HG03196 (cell line): ENCODE data around the gene PTPN6.
A peak's percentile ranks its signal among the peaks of the same experiment; 100 is the strongest.

Experiments used
- ATAC-seq: cut with Tn5 transposase; IDR thresholded peaks from one replicate; pipeline ENCODE4 v1.9.1; 2021; ENCODE audit not compliant: unreplicated experiment

The PTPN6 gene

DNA sequence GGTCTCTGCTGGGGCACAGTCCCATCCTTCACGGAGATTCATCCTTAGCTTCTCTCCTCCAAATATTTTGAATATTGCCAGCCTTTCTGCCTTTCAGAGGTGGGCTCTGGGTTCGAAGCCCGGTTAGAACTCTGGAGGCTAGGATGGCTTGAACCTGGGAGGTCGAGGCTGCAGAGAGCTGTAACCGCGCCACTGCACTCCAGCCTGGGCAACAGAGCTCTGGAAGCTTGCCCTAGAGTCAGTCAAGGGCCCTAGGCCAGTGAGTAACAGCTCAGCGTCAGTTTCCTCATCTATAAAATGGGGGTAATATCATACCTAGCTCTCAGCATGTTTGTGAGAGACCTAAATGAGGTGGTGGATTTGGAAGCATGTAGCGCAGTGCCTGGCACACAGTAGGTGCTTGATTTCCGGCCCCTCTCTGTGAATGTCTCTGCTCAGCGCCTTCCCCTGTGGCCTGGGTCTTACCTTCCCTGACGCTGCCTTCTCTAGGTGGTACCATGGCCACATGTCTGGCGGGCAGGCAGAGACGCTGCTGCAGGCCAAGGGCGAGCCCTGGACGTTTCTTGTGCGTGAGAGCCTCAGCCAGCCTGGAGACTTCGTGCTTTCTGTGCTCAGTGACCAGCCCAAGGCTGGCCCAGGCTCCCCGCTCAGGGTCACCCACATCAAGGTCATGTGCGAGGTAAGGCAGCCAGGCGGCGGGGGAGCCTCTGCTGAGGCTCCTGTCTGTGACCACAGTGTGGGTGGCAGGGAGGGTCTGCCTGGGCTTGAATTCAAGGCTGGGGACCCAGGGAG is 3.4 kb downstream of the PTPN6 start:
- no peak for ATAC-seq

DNA sequence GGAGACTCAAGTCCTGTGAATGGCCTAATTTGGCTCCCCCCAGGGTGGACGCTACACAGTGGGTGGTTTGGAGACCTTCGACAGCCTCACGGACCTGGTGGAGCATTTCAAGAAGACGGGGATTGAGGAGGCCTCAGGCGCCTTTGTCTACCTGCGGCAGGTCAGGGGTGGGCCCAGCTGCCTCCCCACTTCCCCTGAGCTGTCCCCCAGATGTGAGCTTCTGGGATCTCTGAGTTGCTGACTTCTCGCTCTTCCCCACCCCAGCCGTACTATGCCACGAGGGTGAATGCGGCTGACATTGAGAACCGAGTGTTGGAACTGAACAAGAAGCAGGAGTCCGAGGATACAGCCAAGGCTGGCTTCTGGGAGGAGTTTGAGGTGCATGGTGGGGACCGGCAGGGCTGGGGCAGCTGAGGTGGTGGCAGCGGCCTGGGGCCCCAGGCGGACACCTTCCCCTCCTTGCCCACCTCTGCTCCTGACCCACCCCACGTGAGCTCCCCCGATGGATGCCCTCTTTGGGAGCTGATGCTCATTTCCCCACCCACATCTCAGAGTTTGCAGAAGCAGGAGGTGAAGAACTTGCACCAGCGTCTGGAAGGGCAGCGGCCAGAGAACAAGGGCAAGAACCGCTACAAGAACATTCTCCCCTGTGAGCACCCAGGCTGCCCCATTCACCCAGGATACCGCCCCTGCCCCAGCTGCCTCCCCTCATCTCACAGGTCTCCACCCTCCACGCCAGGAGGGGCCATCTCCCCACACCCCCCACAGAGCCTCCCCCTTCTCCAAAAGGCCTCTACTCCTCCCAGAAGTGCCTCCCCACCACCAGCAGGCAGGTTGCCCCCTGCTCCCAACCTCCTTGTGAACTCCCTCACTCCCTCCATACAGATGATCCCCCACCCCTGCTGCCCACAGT is 4.2 kb downstream of the PTPN6 start:
- ATAC-seq: no peak

- no peak for ATAC-seq
Measured at GRCh38 chr12:6956021-6956727, 5.0 kb downstream of the PTPN6 start.

GRCh38 chr12:6957151-6957701 is 6.1 kb downstream of the PTPN6 start:
- ATAC-seq: no peak

DNA sequence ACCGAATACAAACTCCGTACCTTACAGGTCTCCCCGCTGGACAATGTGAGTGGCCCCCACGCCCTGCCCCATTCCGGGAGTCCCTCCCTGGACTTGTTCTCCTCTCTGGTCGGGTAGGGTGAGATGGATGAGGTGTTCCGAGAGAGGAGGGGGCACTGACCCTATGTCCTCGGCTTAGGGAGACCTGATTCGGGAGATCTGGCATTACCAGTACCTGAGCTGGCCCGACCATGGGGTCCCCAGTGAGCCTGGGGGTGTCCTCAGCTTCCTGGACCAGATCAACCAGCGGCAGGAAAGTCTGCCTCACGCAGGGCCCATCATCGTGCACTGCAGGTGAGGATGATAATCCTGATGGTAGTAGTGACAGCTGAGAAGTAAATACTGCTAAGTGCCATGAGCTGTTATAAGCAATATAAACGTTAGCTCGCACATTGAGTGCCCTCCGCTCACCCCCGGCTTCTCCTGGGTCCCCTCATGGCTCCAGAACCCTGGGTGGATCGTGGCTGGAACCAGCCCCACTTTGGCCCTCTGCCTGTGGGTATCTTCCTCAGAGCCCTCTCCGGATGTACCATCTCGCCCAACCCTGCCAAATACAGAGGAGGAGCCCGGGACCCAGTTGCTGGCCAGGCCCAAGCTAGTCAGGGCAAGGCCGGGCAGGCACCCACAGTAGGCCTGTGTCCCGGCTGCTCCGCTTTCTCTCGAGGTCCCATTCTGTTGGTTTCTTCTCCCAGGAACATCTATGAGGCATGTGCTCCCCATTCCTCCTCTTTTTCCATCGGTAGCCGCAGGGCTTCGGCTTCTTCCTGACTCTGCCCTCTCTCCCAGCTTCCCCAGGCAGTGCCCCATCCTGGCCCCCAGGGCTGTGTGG is 6.8 kb downstream of the PTPN6 start:
- ATAC-seq: no peak

GRCh38 chr12:6958609-6959057 is 7.5 kb downstream of the PTPN6 start:
- no peak for ATAC-seq

DNA sequence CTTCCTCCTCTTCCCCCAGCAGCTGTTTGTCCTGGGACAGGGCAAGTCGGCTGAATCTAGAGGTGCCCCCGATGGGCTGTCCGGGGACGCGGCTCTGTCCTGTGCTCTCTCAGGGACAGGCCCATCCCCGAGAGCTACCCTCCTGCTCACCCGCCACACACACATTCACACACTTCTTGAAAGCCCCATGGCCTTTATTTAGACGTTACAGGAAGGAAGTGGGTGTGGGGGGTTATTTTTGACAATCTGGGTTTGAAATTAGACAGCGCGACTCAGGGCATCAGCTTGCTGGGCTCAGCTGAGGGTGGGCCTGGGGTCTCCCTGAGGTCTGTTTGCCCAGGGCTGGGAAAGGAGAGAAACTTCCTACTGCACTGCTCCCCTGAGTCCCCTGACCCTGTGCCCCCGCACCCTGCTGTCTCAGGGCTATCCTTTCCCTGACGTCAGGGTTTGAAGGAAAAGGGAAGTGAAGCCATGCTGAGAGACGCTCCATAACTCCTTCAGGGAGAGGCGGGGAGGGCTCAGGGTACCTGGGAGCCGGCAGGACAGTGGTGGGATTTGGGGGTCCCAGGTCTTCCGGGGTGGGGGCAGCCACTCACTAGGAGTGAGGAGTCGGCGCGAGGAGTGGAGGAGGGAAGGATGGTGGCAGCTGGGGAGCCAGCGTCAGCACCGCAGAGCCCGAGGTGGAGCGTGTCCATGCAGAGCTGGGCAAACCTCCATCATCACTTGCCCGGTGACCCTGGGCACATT is 8.1 kb downstream of the PTPN6 start:
- ATAC-seq: peak; percentile 46

GRCh38 chr12:6959805-6960592 is 8.8 kb downstream of the PTPN6 start:
- ATAC-seq: no peak

DNA sequence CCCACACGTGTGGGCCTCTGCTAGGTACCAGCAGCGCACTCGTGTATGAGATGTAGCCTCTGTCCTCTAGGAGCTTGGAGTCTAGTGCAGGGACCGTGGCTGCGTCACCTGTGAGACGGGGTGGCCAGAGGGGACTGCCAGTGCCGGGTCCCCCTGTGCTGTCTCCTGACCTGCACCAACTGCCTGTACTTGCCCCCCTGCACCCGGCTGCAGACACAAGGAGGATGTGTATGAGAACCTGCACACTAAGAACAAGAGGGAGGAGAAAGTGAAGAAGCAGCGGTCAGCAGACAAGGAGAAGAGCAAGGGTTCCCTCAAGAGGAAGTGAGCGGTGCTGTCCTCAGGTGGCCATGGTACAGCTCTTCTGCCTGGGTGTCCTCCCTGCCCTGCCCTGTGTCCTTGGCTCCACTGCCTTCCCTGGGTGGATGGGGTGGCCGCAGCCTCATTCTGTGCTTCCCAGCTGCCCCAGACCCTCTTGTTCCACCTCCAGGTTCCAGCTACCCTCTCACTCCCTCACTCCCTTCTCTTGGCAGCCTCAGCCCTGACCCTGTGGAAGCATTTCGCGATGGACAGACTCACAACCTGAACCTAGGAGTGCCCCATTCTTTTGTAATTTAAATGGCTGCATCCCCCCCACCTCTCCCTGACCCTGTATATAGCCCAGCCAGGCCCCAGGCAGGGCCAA is 9.6 kb downstream of the PTPN6 start:
- ATAC-seq: no peak

DNA sequence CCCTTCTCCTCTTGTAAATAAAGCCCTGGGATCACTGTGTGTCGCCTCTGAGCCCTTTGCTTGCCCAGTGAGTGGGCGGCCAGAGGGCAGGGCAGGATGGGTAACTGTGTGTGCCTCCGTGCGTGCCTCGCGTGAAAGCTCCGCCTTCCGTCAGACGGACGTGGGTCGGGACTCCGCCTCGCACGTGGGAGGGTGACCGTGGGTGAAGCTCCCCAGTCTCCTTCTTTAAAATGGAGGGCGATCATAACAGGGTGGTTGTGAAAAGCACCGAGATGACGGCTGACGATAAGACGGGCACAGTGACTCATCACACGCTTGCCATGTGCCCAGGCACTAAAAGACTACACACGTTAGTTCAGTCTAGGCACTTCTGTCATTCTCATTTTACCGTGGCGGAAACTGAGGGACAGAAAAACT is 10.1 kb downstream of the PTPN6 start:
- peak; percentile 8 for ATAC-seq

DNA sequence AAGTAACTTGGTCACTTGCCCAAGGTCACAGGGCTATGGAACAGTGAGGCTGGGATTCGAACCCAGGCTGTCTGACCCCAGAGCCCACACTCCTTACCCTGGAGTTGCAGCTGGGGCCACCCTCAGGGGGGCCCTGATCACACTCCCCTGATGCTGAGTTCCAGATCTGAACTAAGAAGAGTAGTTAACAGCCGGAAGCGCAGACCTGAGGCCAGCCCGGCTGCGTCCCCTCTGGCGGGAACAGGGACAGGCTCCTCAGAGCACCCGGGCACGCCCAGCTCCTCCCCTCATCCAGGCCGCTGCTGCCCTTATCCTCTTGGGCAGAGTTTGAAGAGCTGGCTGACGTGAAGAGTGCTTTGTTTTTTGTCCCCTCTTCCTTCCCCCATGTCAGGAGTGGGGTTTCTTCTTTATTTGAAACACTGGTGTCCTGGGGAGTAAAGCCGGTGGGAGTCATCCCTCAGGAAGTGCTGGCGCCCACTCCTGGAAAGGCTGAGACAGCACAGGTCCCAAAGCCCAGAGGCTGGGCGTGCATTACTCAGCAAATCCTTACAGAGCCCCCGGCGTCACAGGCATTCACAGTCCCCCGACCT is 10.6 kb downstream of the PTPN6 start:
- peak; percentile 14 for ATAC-seq

DNA sequence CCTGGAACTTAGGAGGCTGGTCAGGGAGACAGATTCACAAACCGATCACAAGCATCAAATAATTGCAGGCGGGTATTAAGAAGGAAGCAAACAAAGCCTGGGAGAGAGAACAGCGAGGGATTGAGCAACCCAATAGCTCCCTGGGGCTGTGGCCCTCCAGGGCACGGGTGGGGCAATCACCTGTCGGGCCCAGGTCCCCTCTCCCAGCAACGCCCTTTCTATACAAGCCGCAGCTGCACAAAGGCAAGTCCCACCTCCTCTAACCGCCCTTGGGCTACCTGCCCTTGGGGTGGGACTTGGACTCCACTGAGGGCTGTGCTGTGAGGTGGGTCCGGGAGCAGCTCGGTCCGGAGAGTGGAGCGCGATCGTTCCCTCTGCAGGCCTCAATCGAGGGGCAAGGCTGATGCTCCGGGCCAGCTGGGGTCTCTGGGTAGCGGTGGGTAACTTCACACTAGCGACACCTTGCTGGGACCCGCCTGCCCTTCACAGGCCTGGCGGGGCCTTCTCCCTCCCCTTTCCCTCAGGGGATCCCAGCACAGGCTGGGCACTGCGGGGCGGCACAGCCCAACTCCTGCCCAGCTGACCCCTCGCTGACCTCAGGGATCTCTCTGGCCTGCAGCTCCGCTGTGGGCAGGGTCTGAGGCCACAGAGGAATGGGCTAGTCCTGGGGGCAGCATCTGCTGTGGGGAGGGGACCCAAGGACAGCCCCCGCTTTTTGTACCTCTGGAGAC is 11.3 kb downstream of the PTPN6 start:
- no peak for ATAC-seq

GRCh38 chr12:6963016-6963731 is 12.0 kb downstream of the PTPN6 start:
- no peak for ATAC-seq

- ATAC-seq: no peak
Measured at GRCh38 chr12:6963791-6964413, 12.7 kb downstream of the PTPN6 start.

- ATAC-seq: no peak
Measured at GRCh38 chr12:6964605-6965025, 13.5 kb downstream of the PTPN6 start.
